HEK293 (cell line): ENCODE results near the gene ATRAID.

Experiments used
- CTCF ChIA-PET: fragments of 350-600 bp; formaldehyde crosslinking; extraction: SDS; loops from one replicate; lab custom pipeline; 2021; ENCODE audit warnings: antibody characterized with exemption; lab: Yijun Ruan, JAX
- POLR2A ChIA-PET: fragments of 300-600 bp; formaldehyde crosslinking; extraction: SDS; loops from one replicate; lab custom pipeline; 2020; ENCODE audit warnings: antibody characterized with exemption, inconsistent platforms; lab: Yijun Ruan, JAX
- H3K27ac ChIP-seq: fragments of 200-500 bp; sonication (Bioruptor generic); 2 replicates; pipeline ENCODE4 v1.5.1; 2014; ENCODE audit warnings: low read depth, low read length, control low read depth, inconsistent platforms; ENCODE audit errors: extremely low read depth
- H3K36me3 ChIP-seq, 2 experiments: fragments of 200-500 bp in 1 of 2; sonication (Bioruptor generic) in 1 of 2; 1 replicate in 1 of 2; 2 replicates in 1 of 2; pipeline ENCODE4 v1.5.1; 2014 to 2017; ENCODE audit warnings: inconsistent platforms in 2 of 2, low read length in 2 of 2; ENCODE audit not compliant: control insufficient read depth in 2 of 2, insufficient read depth in 1 of 2
- H3K4me1 ChIP-seq: fragments of 200-500 bp; sonication (Bioruptor generic); 2 replicates; pipeline ENCODE4 v1.5.1; 2014; ENCODE audit warnings: mild to moderate bottlenecking, low read length, inconsistent platforms; ENCODE audit not compliant: control insufficient read depth, insufficient read depth
- H3K4me3 ChIP-seq: 2 replicates; pipeline ENCODE4 v1.5.1; 2011; ENCODE audit warnings: low read depth, mild to moderate bottlenecking, control low read depth, low read length, moderate library complexity
- H3K9me3 ChIP-seq: fragments of 200-500 bp; sonication (Bioruptor generic); 2 replicates; pipeline ENCODE4 v1.5.1; 2014; ENCODE audit warnings: low read depth, low read length, inconsistent platforms; ENCODE audit not compliant: control insufficient read depth, insufficient read depth
- EGR2 ChIP-seq: fragments of 450-650 bp; formaldehyde crosslinking; IDR thresholded peaks from 2 replicates; pipeline ENCODE4 v1.5.1; 2016; ENCODE audit warnings: low read depth, missing biosample characterization, missing genetic modification characterization
- GLIS2 ChIP-seq: fragments of 450-650 bp; formaldehyde crosslinking; IDR thresholded peaks from 2 replicates; pipeline ENCODE4 v1.5.1; 2016; ENCODE audit warnings: missing biosample characterization, missing genetic modification characterization
- KLF10 ChIP-seq: fragments of 450-650 bp; IDR thresholded peaks from 2 replicates; pipeline ENCODE4 v1.5.1; 2018; ENCODE audit warnings: missing biosample characterization, mild to moderate bottlenecking, missing genetic modification characterization
- KLF9 ChIP-seq: fragments of 450-650 bp; formaldehyde crosslinking; IDR thresholded peaks from 2 replicates; pipeline ENCODE4 v1.5.1; 2016; ENCODE audit warnings: missing biosample characterization, missing genetic modification characterization, low read depth
- SP2 ChIP-seq: fragments of 450-650 bp; formaldehyde crosslinking; IDR thresholded peaks from 2 replicates; pipeline ENCODE4 v1.5.1; 2016; ENCODE audit warnings: missing biosample characterization, missing genetic modification characterization
- ZBTB1 ChIP-seq: fragments of 450-650 bp; formaldehyde crosslinking; IDR thresholded peaks from 2 replicates; pipeline ENCODE4 v1.5.1; 2016; ENCODE audit warnings: missing biosample characterization, missing genetic modification characterization
- ZBTB17 ChIP-seq: fragments of 450-650 bp; formaldehyde crosslinking; IDR thresholded peaks from 2 replicates; pipeline ENCODE4 v1.5.1; 2016; ENCODE audit warnings: missing biosample characterization, missing genetic modification characterization
- ZNF10 ChIP-seq: fragments of 450-650 bp; formaldehyde crosslinking; IDR thresholded peaks from 2 replicates; pipeline ENCODE4 v1.5.1; 2017; ENCODE audit warnings: missing biosample characterization, missing genetic modification characterization
- ZNF324 ChIP-seq: fragments of 450-650 bp; formaldehyde crosslinking; IDR thresholded peaks from 2 replicates; pipeline ENCODE4 v1.5.1; 2016; ENCODE audit warnings: missing biosample characterization, missing genetic modification characterization
- ZNF335 ChIP-seq: fragments of 450-650 bp; formaldehyde crosslinking; conservative IDR thresholded peaks from 2 replicates; pipeline ENCODE4 v1.5.1; 2016; ENCODE audit warnings: missing biosample characterization, missing genetic modification characterization
- ZNF48 ChIP-seq: fragments of 450-650 bp; formaldehyde crosslinking; IDR thresholded peaks from 2 replicates; pipeline ENCODE4 v1.5.1; 2016; ENCODE audit warnings: missing biosample characterization, missing genetic modification characterization
- ZNF549 ChIP-seq: fragments of 450-650 bp; IDR thresholded peaks from 2 replicates; pipeline ENCODE4 v1.5.1; 2018; ENCODE audit warnings: missing biosample characterization, missing genetic modification characterization, mild to moderate bottlenecking, inconsistent platforms, moderate library complexity
- ZNF596 ChIP-seq: fragments of 450-650 bp; IDR thresholded peaks from 2 replicates; pipeline ENCODE4 v1.5.0; 2018; ENCODE audit warnings: missing biosample characterization, mild to moderate bottlenecking, missing genetic modification characterization, moderate library complexity
- ZXDB ChIP-seq: fragments of 450-650 bp; formaldehyde crosslinking; IDR thresholded peaks from 2 replicates; pipeline ENCODE4 v1.5.1; 2016; ENCODE audit warnings: missing biosample characterization, missing genetic modification characterization
- TF ChIP-seq, protein P1 (sequence below): fragments of 450-650 bp; formaldehyde crosslinking; IDR thresholded peaks from 2 replicates; pipeline ENCODE4 v1.5.1; 2016; ENCODE audit warnings: missing biosample characterization, missing genetic modification characterization
- TF ChIP-seq, protein P2 (sequence below): fragments of 450-650 bp; formaldehyde crosslinking; IDR thresholded peaks from 2 replicates; pipeline ENCODE4 v1.5.1; 2016; ENCODE audit warnings: missing biosample characterization, missing genetic modification characterization
- TF ChIP-seq, protein P3 (sequence below): fragments of 450-650 bp; formaldehyde crosslinking; conservative IDR thresholded peaks from 2 replicates; pipeline ENCODE4 v1.5.1; 2016; ENCODE audit warnings: low read depth, missing biosample characterization, missing genetic modification characterization
- TF ChIP-seq, protein P4 (sequence below): fragments of 450-650 bp; formaldehyde crosslinking; IDR thresholded peaks from 2 replicates; pipeline ENCODE4 v1.5.1; 2016; ENCODE audit warnings: missing biosample characterization, missing genetic modification characterization
- TF ChIP-seq, protein P5 (sequence below): fragments of 450-650 bp; formaldehyde crosslinking; IDR thresholded peaks from 2 replicates; pipeline ENCODE4 v1.5.1; 2016; ENCODE audit warnings: missing biosample characterization, missing genetic modification characterization
- TF ChIP-seq, protein P6 (sequence below): fragments of 450-650 bp; formaldehyde crosslinking; IDR thresholded peaks from 2 replicates; pipeline ENCODE4 v1.5.1; 2016; ENCODE audit warnings: missing biosample characterization, missing genetic modification characterization

The ATRAID gene

DNA sequence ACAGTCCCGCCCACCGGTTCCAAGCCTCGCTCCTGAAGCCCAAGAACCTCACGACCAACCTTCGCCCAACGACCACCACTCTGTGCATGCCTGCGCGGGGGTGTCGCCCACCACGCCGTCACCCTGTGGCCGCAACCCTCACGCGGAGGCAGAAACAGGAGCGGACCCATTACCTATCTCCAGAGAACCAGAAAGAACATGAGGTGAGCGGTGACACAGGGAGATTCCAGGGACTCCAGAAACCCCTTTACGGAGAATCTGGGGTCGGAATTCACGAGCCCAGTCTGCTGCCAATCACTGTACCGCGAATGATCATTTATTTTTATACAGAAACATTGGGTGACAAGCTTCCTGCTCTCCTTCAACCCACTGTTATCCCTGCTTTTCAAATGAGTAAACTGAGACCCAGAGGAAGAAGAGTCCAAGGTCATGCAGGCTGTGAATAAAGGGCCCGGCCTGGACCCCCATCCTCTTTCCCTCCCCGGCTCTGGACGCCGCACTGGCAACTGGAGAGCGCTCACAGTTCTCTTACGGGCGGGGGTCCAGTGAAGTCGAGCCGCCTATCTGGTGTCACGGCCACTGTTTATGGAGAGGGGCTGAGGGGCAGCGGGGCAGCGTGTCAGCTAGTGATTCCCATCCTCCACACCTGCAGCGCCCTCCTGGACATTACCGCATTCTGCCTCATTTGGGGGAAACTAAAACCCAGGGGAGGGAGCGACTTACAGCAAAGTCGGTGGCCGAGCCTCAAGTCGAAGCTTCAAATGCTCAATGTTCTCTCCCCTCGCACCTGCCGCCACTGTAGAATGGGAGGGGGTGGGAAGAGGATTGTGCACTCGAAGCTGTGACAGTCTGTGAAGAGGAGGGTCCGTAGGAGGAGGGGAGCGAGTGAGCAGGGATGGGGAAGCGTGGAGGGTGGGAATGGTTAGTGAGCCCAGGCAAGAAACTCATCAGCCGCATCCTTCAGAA lies 51.7 kb downstream of the ATRAID start (continued):
- TF ChIP-seq, protein P1, sequence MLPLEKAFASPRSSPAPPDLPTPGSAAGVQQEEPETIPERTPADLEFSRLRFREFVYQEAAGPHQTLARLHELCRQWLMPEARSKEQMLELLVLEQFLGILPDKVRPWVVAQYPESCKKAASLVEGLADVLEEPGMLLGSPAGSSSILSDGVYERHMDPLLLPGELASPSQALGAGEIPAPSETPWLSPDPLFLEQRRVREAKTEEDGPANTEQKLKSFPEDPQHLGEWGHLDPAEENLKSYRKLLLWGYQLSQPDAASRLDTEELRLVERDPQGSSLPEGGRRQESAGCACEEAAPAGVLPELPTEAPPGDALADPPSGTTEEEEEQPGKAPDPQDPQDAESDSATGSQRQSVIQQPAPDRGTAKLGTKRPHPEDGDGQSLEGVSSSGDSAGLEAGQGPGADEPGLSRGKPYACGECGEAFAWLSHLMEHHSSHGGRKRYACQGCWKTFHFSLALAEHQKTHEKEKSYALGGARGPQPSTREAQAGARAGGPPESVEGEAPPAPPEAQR (tag by site-specific recombination): no peak
- no peak for TF ChIP-seq ZNF549 (tag by site-specific recombination)
- TF ChIP-seq, protein P2, sequence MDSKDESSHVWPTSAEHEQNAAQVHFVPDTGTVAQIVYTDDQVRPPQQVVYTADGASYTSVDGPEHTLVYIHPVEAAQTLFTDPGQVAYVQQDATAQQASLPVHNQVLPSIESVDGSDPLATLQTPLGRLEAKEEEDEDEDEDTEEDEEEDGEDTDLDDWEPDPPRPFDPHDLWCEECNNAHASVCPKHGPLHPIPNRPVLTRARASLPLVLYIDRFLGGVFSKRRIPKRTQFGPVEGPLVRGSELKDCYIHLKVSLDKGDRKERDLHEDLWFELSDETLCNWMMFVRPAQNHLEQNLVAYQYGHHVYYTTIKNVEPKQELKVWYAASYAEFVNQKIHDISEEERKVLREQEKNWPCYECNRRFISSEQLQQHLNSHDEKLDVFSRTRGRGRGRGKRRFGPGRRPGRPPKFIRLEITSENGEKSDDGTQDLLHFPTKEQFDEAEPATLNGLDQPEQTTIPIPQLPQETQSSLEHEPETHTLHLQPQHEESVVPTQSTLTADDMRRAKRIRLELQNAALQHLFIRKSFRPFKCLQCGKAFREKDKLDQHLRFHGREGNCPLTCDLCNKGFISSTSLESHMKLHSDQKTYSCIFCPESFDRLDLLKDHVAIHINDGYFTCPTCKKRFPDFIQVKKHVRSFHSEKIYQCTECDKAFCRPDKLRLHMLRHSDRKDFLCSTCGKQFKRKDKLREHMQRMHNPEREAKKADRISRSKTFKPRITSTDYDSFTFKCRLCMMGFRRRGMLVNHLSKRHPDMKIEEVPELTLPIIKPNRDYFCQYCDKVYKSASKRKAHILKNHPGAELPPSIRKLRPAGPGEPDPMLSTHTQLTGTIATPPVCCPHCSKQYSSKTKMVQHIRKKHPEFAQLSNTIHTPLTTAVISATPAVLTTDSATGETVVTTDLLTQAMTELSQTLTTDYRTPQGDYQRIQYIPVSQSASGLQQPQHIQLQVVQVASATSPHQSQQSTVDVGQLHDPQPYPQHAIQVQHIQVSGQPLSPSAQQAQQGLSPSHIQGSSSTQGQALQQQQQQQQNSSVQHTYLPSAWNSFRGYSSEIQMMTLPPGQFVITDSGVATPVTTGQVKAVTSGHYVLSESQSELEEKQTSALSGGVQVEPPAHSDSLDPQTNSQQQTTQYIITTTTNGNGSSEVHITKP (tag by site-specific recombination): peak; percentile 73; the same call in 1 of the 2 replicates
- TF ChIP-seq ZNF596 (tag by site-specific recombination): no peak
- TF ChIP-seq ZXDB (tag by site-specific recombination): no peak
- TF ChIP-seq, protein P3, sequence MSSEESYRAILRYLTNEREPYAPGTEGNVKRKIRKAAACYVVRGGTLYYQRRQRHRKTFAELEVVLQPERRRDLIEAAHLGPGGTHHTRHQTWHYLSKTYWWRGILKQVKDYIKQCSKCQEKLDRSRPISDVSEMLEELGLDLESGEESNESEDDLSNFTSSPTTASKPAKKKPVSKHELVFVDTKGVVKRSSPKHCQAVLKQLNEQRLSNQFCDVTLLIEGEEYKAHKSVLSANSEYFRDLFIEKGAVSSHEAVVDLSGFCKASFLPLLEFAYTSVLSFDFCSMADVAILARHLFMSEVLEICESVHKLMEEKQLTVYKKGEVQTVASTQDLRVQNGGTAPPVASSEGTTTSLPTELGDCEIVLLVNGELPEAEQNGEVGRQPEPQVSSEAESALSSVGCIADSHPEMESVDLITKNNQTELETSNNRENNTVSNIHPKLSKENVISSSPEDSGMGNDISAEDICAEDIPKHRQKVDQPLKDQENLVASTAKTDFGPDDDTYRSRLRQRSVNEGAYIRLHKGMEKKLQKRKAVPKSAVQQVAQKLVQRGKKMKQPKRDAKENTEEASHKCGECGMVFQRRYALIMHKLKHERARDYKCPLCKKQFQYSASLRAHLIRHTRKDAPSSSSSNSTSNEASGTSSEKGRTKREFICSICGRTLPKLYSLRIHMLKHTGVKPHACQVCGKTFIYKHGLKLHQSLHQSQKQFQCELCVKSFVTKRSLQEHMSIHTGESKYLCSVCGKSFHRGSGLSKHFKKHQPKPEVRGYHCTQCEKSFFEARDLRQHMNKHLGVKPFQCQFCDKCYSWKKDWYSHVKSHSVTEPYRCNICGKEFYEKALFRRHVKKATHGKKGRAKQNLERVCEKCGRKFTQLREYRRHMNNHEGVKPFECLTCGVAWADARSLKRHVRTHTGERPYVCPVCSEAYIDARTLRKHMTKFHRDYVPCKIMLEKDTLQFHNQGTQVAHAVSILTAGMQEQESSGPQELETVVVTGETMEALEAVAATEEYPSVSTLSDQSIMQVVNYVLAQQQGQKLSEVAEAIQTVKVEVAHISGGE (tag by site-specific recombination): no peak
- TF ChIP-seq ZNF335 (tag by site-specific recombination): peak; percentile 66

DNA sequence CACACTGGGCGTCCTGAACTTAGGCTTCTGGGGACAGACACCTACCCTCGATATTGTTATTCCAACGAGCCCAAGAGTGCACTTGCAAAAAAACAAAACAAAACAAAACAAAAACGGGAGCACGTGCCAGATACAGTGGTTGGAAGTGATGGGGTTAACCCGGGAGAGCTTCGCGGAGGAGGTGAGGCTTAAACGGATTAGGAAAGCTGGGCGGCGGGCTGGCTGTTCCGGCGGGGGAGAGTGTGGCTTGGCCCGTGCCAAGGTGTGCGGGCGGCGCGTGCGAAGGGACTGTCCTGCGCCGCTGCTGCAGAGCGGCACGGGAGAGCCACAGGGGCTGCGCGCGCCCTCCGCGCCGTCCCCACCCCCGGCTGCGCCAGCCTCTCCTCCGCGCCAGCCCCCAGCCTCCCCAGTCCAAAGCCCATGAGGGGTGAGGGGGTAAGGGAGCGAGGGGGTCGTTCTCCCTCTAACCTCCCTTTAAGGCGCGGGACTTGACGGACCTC lies 52.5 kb downstream of the ATRAID start:
- POLR2A ChIA-PET: interaction anchor here (0.9 kb wide), 1 partner anchor 29 kb away, joined by 3 read pairs; no protein-coding TSS in a partner anchor
- Histone ChIP-seq H3K4me3 (peak overlapping the region; percentile 25), H3K9me3 (no peaks in the 10 kb centered on the region), H3K27ac (no peak overlapping the region; the same call in 1 of the 2 replicates), H3K4me1 (peaks cover 9% of the 10 kb centered on the region), H3K36me3 (no peaks in the 10 kb centered on the region)
- CTCF ChIA-PET: interaction anchor here (0.6 to 6.2 kb wide), 12 partner anchors 10 to 419 kb away, joined by 3 to 96 read pairs (median 4); partner anchors contain the start of gene TRIM54
- peak; percentile 6; the same call in 1 of the 2 replicates for TF ChIP-seq ZNF10 (tag by site-specific recombination)
- TF ChIP-seq GLIS2 (tag by site-specific recombination): peak; percentile 40; the same call in 1 of the 2 replicates
- TF ChIP-seq ZNF335 (tag by site-specific recombination): 0 out of 2 replicates have a peak, but pooled peaks have one; percentile 16
- no peak for TF ChIP-seq ZNF324 (tag by site-specific recombination)
- TF ChIP-seq ZBTB1 (tag by site-specific recombination): no peak
- TF ChIP-seq, protein P4, sequence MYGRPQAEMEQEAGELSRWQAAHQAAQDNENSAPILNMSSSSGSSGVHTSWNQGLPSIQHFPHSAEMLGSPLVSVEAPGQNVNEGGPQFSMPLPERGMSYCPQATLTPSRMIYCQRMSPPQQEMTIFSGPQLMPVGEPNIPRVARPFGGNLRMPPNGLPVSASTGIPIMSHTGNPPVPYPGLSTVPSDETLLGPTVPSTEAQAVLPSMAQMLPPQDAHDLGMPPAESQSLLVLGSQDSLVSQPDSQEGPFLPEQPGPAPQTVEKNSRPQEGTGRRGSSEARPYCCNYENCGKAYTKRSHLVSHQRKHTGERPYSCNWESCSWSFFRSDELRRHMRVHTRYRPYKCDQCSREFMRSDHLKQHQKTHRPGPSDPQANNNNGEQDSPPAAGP (tag by site-specific recombination): peak; percentile 77; the same call in 1 of the 2 replicates
- peak; percentile 23; the same call in 1 of the 2 replicates for TF ChIP-seq SP2
- TF ChIP-seq, protein P5, sequence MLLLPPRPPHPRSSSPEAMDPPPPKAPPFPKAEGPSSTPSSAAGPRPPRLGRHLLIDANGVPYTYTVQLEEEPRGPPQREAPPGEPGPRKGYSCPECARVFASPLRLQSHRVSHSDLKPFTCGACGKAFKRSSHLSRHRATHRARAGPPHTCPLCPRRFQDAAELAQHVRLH (tag by site-specific recombination): 0 out of 2 replicates have a peak, but pooled peaks have one; percentile 18
- TF ChIP-seq KLF9 (tag by site-specific recombination): 0 out of 2 replicates have a peak, but pooled peaks have one; percentile 3
- TF ChIP-seq, protein P6, sequence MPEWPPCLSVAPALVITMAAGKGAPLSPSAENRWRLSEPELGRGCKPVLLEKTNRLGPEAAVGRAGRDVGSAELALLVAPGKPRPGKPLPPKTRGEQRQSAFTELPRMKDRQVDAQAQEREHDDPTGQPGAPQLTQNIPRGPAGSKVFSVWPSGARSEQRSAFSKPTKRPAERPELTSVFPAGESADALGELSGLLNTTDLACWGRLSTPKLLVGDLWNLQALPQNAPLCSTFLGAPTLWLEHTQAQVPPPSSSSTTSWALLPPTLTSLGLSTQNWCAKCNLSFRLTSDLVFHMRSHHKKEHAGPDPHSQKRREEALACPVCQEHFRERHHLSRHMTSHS (tag by site-specific recombination): no peak
- TF ChIP-seq ZBTB17 (tag by site-specific recombination): peak; percentile 52; the same call in 1 of the 2 replicates
- peak; percentile 93 for TF ChIP-seq EGR2 (tag by site-specific recombination)
- no peak for TF ChIP-seq ZNF48 (tag by site-specific recombination)
- TF ChIP-seq KLF10 (tag by site-specific recombination): no peak
